HUDEP-2 (cell line): ENCODE results near the gene C18orf63.
"Not testable (repeated sequence)": the region's sequence is repeated elsewhere in the genome, so short reads cannot be mapped to it uniquely, and the experiment has no call there.

Source experiments
- DNase-seq, 76 experiments: peaks; one replicate each; lab custom pipeline; 2025; ENCODE audit not compliant: unreplicated experiment in 76 of 76; lab: John Stamatoyannopoulos, UW

C18orf63 gene

DNA sequence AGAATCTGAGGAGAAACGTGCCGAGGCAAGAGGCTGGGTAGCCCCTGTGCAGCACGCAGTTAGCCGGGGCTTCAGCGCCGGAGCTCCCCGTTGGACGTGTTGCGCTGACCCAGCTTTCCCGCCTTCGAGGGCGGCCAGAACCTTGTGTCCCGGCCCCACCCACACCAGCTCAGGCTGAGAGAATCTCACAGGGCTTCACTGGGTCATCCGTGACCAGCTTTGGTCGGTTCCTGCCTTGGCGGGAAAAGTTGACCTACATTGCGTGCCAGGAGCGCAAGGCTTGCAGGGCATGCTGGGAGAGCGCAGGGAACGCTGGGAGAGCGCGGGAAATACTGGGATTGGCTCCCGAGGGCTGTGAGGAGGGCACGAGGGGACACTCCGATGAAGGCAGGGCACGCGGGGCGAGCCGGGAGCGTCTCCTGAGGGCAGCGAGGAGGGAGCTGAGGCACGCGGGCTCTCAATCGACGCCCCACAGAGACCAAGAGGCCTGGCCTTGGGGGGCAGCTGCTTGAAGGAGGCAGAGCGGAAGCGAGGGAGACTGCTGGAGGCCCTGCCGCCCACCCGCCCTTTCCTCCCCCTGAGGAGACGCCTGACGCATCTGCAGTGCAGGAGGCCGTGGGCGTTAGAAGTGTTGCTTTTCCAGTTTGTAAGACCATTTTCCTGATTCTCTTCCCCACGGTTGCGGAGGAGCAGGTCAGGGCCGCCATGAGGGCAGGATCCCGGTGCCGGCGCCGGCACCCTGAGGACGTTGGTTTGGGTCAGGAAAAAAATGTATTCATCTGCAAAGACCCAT, at the start of gene C18orf63:
Gene C18orf63 (plus strand): TSS at position 376 of the 793 bp plus-strand sequence. CDS start 2,027 bp downstream, outside the sequence.
- no peak for DNase-seq

DNA sequence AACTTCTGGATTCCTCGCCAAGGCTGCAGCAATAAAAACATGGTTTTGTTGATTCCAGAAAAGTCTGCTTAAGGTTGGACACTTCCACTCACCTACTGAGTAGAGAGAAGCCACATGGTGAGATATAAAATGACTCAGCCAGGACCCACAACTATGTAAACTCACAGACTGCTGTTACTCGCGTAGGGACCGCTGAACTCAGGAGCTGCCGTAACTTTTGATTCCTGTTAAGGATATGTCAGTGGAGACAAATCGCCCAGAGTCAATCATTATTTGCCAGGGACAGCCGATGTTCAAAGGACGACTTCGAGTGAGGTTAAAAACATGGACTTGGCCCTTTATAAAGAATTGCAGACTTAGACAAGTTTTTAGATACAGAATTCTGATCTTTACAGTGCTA, 49.5 kb upstream of the C18orf63 start:
- DNase-seq = no peak

- no peak for DNase-seq
Observed at GRCh38 chr18:74268175-74268574, 47.5 kb upstream of the C18orf63 start.

- peak in 1 of 76 experiments; percentile 10 for DNase-seq
Observed at GRCh38 chr18:74268933-74269620, 46.6 kb upstream of the C18orf63 start.

- DNase-seq = no peak
Observed at GRCh38 chr18:74271635-74272034, 44.0 kb upstream of the C18orf63 start.

DNA sequence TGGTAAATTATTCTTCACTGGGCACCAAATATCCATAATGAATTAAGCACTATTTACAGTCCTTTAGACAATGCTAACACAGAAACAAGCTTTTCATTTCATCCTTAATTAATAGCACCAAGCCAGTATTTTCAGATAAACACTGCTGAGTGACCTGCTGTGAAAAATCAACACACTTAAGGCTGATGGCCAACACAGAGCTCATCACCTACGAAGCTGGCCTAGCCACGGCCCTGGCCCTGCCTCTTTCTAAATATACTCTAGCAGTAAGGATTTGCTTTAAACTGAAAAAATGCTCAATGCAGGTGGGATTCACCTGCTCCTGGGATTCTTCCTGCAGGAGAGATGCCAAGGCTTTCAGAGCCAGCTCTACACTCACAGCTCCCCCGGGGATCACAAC, 42.2 kb upstream of the C18orf63 start:
- DNase-seq = no peak

DNA sequence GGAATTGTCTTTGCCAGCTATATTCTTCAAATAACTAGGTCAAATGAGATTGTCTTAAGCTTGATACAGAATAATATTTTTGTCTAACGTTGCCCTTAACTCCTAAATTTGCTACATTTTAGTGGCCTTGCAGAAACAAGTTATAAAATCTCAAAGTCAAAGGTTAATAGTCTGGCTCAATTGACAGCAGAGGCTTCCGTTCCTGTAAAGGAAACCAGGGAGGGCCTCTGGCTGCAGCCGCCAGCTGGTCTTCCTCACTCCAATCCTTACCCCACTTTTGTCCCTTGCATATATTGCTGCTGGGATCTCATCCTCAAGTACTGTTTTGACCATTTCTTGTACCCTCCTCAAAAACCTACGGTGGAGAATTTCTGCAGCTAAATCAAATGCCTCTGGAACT, 40.9 kb upstream of the C18orf63 start:
- DNase-seq = no peak

- DNase-seq = no peak
Observed at GRCh38 chr18:74275736-74276135, 39.9 kb upstream of the C18orf63 start.

DNA sequence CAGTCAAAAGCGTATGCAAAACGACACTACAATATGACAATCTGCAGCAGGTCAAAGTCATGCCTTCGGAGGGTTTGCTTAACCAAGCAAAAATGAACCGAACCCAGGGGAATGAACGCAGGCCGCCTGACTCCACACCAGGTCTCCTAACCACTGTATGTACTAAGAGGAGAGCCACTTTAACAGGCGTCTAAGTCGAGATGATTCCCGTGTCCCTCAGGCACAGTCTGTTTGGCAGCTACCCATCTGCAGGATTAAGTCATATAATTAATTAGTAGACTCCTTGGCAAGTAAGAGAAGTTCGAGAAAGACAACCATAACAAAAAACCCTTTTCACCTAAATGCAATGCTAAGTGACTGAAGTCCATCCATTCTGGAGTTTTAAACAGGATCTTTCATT, 39.0 kb upstream of the C18orf63 start:
- DNase-seq = no peak

DNA sequence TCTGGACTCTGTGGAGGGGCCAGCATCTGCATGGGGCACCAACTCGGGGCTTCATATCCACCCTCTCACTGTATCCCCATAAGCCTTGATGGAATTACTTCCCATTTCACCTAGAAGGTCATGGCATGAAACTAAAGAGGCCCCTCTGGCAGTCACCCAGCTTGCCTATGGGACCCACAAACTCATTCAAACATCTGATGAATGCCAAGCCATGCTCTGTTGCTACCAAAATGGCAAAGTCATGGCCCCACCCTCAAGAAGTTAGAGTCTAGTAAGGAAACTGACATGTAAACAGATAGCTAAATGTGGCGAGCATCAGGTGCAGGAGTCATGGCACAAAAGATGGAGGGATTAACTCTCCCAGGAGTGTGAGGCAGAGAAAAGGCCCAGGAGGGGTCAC, 38.3 kb upstream of the C18orf63 start:
- DNase-seq = peak in 3 of 76 experiments; percentile 10 to 22 (median 18)

DNA sequence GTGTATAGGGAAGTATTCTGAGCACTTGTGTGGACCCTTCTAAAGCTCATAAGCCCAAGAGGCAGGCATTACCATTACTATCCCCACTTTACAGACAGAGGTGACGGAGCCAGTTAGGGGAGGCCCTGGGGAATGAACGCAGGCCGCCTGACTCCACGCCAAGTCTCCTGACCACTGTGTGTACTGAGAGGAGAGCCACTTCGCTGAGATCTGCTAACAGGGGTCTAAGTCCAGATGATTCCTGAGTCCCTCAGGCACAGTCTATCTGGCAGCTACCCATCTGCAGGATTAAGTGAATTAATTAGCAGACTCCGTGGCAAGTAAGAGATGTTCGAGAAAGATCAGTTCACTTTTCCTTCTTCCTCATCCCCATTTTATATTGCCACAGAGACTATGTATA, 37.6 kb upstream of the C18orf63 start:
- DNase-seq = no peak

DNA sequence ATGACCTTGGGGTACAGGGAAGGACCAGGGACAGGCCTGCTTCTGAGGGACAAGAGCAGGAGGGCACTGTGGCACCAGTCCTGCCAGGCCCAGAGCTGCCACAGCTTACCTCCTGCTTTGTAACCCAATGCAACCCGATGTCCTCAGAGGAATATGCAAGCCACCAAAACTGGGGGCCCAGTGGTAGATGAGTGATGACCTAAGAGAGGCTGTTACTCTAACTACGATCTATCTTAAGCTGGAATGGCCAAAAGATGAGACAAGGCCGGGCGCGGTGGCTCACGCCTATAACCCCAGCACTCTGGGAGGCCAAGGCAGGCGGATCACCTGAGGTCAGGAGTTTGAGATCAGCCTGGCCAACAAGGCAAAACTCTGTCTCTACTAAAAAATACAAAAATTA, 36.7 kb upstream of the C18orf63 start:
- peak in 1 of 76 experiments; percentile 15 for DNase-seq

GRCh38 chr18:74281011-74281979, 34.3 kb upstream of the C18orf63 start:
- DNase-seq = no peak

DNA sequence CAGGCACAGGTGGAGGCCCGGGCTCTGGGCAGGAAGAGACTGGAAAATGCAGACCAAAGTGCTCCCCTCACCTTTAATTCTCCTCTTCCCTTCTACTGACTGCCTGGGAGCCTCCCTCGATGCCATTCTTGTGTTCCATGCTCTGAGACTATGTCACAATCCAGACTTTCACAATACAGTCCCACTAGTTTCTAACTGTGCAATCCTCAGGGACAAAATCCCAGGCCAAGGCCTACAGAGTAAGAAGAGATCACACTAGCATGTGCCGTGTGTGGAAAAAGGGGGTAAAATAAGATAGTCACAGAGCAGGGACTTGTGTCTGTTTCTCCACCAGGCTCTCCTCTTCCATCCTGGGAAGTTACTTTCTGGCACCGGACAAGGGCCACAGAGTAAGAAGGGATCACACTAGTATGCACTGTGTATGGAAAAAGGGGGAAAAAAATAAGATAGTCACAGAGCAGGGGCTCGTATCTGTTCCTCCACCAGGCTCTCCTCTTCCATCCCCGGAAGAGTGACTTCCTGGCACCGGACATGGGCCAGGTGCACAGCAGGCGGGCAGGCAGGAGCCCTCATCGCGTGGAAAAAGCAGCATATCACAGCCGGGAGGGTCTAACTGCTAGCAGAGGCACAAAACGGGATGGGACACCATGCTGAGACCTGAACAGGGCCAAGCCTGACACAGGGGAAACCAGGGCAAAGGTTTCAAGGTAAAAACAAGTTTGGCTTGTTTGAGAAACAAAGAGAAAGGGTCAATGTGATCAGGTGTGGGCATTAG, 33.5 kb upstream of the C18orf63 start:
- no peak for DNase-seq

DNA sequence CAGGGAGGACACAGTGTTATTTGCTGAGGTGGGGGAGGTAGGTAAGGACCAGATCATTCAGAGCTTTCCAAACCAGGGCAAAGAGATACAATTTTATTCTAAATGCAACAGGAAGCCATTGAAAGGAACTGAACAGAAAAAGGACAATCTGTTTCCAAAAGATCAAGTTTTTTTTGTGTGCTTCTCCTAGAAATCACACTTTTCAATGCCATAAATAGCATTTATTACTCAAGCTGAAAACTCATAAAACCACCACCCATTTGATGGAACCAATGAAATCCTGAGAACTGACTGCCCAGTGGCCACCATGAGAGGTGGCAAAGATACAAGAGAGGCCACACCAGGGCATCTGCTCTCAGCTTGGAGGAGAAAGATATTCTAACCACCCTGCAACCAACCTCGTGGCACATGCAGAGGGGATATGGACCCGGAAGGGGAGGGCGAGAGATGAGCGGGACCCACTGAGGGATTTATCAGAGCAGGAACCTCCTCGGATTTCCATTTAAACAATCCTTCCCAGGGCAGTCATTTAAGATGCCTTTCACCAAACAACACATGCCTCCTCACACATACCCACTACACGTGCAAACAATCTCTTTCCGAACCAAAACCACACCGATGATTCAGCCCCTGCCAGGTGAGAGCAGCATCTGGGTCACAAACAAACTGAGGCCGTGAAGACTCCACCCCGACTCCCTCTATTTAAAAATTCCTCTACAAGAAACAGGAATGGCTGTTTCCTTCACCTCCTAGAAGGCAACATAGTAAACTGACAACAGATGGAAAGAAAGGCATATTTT, 32.7 kb upstream of the C18orf63 start:
- DNase-seq = no peak

GRCh38 chr18:74283646-74284045, 32.0 kb upstream of the C18orf63 start:
- no peak for DNase-seq

DNA sequence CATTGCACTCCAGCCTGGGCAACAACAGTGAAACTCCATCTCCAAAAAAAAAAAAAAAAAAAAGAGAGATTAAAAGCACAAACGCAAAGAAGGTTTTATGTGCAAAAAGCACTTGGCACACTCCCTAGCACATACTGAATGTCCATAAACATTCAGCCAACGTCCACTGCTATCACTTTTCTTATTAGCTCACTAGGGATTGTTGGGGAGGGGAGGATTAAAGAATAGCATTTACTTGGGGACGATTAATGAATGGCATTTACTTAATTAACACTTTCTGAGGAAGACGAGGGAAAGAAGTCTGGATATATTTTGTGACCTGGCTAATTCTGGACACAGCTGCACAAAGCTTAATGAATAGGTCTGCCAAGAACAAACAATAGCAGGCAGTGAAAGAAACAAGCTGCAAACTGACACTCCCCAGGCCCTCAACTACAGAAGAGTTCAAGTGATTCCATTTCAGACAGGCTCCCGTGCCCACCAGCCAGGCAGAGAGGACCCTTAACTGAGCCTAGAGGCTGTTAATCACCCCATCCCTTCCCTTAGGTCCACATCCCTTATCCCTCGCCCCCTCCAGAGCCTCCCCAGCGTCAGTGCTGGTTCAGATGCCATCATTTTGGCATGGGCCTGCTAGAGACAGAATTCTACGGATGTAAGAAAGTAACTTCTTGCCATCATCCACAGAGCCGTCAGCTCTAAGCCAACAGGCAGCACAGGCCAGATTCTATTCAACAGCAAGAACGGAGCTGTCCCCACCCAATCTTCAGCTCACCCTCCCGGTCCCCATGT, 31.3 kb upstream of the C18orf63 start:
- DNase-seq = no peak

- DNase-seq = no peak
Observed at GRCh38 chr18:74284980-74285355, 30.7 kb upstream of the C18orf63 start.

GRCh38 chr18:74285583-74285982, 30.1 kb upstream of the C18orf63 start:
- not testable (repeated sequence) for DNase-seq
